ENCODE results near the gene COMMD8. TPM values are rescaled to one million over a fixed set of nuclear protein-coding genes. Genes with fewer than 3 reads are reported as not detected.

COMMD8 gene
- total RNA-seq, 1 donor from 2014 or later = 14.0 TPM

DNA sequence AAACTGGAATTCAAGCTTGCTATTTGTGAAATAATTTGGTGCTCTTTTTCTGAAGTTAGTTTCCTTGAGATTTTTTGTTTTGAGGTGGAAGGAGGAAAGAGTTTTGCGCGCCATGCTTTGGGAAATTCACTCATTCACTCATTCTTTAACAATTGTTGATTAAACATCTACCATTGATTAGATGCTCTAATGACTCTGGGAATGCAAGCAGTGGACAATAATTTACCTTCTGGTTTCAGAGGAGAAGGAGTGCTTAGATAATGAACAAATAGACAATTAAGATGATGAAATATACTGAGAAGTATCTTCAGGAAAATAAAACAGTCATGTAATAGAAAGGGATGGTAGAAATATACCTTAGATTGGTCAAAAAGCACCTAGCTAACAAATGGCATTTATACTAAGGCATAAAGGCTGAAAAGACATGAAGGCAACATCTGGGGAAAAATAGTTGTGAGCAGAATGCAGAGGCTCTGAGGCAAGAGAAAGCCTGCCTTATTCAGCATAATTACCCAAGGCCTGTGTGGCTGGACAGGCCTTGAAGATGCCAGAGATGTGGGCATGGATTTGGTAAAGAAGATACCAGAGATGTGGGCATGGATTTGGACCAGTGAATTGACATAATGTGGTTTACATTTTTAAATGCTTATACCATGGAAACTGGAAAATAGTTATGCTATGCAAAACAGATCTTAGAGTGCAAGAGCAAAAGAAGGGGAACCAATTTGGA is 2.7 kb upstream of the COMMD8 start:
- no peaks in the 10 kb centered on the region for H3K9me3 Mint-ChIP-seq
- H3K36me3 Mint-ChIP-seq (ENCODE audit: low read depth) = no peaks in the 10 kb centered on the region
- no peak overlapping the region for H3K27ac Mint-ChIP-seq (ENCODE audit: unreplicated experiment)
- TF ChIP-seq, protein P1, sequence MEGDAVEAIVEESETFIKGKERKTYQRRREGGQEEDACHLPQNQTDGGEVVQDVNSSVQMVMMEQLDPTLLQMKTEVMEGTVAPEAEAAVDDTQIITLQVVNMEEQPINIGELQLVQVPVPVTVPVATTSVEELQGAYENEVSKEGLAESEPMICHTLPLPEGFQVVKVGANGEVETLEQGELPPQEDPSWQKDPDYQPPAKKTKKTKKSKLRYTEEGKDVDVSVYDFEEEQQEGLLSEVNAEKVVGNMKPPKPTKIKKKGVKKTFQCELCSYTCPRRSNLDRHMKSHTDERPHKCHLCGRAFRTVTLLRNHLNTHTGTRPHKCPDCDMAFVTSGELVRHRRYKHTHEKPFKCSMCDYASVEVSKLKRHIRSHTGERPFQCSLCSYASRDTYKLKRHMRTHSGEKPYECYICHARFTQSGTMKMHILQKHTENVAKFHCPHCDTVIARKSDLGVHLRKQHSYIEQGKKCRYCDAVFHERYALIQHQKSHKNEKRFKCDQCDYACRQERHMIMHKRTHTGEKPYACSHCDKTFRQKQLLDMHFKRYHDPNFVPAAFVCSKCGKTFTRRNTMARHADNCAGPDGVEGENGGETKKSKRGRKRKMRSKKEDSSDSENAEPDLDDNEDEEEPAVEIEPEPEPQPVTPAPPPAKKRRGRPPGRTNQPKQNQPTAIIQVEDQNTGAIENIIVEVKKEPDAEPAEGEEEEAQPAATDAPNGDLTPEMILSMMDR (conservative IDR thresholded peaks at IDR 0.05) = no peak
- H3K27me3 Mint-ChIP-seq (ENCODE audit: low read depth) = no peaks in the 10 kb centered on the region
- H3K4me1 Mint-ChIP-seq = peaks cover 26% of the 10 kb centered on the region
- H3K4me3 Mint-ChIP-seq = no peak overlapping the region
- no peak for DNase-seq (ENCODE audit: low read depth, low spot score)

DNA sequence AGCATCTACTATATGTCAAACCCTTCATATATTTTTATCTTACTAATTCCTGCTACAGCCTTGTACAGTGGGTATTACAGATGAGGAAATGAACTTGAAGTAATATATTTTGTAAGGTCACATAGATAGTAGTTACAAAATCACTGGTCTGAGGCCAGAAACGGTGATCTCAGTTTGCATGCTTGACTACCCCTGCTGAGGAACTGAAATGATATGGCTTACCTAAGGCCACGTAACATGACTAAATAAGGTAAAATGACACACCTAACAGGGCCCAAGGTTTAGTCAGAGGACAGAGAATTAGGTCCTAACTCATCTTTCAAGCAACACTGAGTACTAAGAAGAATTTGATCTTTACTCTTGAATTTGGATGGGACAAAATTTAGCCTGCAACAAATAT is 1.5 kb upstream of the COMMD8 start:
- Mint-ChIP-seq H3K27ac (ENCODE audit: unreplicated experiment) (no peak overlapping the region), H3K4me3 (peak overlapping the region; percentile 24)
- TF ChIP-seq, protein P1 (conservative IDR thresholded peaks at IDR 0.05) = no peak

DNA sequence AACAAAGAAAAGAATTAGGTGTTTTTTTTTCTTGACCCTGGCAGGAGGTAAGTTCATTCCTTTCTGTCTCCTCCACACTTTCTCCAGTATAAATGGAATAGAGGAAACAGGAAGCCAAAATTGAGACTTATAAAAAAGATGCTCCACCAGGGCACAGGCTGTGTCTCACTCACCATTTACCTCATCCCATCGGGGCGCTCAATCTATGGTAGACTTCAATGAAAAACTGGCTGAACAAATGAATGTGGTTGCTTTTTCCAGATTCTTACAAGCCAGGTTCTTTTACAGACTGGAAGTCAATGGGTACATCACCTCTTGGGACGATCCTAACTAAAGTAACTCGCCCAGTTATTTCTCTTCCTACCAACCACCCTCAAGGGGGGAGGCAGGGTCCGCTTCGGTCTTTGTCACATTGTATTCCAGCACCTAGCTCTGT is 685 bp downstream of the COMMD8 start:
- Mint-ChIP-seq H3K4me3 (peak overlapping the region; percentile 93), H3K27ac (ENCODE audit: unreplicated experiment) (no peak overlapping the region), H3K4me1 (peaks cover 30% of the 10 kb centered on the region), H3K27me3 (ENCODE audit: low read depth) (no peaks in the 10 kb centered on the region), H3K36me3 (ENCODE audit: low read depth) (peaks cover 8% of the 10 kb centered on the region), H3K9me3 (no peaks in the 10 kb centered on the region)
- TF ChIP-seq, protein P1 (conservative IDR thresholded peaks at IDR 0.05) = no peak
- DNase-seq (ENCODE audit: low read depth, low spot score) = no peak

More for the DNA sequence above, 1.5 kb upstream of the COMMD8 start:
- Mint-ChIP-seq H3K4me1 (peaks cover 30% of the 10 kb centered on the region), H3K27me3 (ENCODE audit: low read depth) (no peaks in the 10 kb centered on the region), H3K36me3 (ENCODE audit: low read depth) (no peaks in the 10 kb centered on the region), H3K9me3 (no peaks in the 10 kb centered on the region)
- DNase-seq (ENCODE audit: low read depth, low spot score) = no peak

DNA sequence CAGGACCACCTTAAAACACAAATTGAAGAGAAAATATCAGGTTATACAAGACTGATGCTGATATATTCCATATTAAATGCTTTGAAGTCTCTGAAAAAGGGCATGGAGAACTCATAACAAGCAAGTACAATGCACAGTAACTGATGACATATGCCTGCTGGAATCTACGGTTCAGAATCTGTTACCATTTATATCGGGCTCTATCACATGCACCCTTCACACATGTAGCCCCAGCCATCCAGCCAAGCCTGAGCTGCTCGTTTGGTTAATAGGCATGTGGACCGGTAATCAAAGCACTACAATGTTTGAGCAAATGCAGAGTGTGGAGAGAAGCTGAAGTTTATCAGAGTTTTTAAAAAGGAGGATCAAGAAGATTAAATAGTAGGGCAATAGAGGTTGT is 11.8 kb downstream of the COMMD8 start:
- H3K27me3 Mint-ChIP-seq (ENCODE audit: low read depth) = no peaks in the 10 kb centered on the region
- H3K4me3 Mint-ChIP-seq = no peak overlapping the region
- H3K36me3 Mint-ChIP-seq (ENCODE audit: low read depth) = peaks cover 13% of the 10 kb centered on the region
- DNase-seq (ENCODE audit: low read depth, low spot score) = no peak
- H3K4me1 Mint-ChIP-seq = no peaks in the 10 kb centered on the region
- TF ChIP-seq, protein P1 (conservative IDR thresholded peaks at IDR 0.05) = no peak
- H3K9me3 Mint-ChIP-seq = no peaks in the 10 kb centered on the region
- no peak overlapping the region for H3K27ac Mint-ChIP-seq (ENCODE audit: unreplicated experiment)

DNA sequence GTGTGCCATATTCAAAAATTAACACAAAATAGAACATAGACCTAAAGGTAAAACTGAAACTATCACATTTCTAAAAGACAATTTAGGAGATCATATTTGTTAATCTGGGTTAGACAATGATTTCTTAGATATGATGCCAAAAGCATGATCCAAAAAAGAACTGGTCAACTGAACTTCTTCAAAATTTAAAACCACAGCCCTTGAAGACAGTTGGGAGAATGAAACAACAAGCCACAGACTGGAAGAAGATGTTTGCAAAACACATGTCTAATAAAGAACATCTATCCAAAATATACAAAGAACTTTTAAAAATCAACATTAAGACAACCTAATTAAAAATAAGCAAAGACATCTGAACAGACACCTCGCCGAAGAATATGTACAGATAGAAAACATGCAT is 19.5 kb downstream of the COMMD8 start:
- DNase-seq (ENCODE audit: low read depth, low spot score) = no peak
- Mint-ChIP-seq H3K4me1 (no peaks in the 10 kb centered on the region), H3K36me3 (ENCODE audit: low read depth) (peaks cover 15% of the 10 kb centered on the region), H3K27ac (ENCODE audit: unreplicated experiment) (no peak overlapping the region), H3K4me3 (no peak overlapping the region), H3K27me3 (ENCODE audit: low read depth) (no peaks in the 10 kb centered on the region), H3K9me3 (peaks cover 3% of the 10 kb centered on the region)
- TF ChIP-seq, protein P1 (conservative IDR thresholded peaks at IDR 0.05) = no peak
